Stimulated activated CD4-positive, alpha-beta T cell treated with anti-CD3 and anti-CD28 coated beads, Interleukin-1b, Interleukin-23, amount 100 ng/mL, for 1 hour (primary cell): Measurements from ENCODE around the gene SLC35F3.

ENCODE experiments used
- DNase-seq, 2 donors: peaks; one replicate each; pipeline ENCODE4 v3.0.0-alpha.2; 2020; ENCODE audit warnings: low read depth in 2 of 2

Gene SLC35F3

GRCh38 chr1:234361102-234361603, 456.7 kb downstream of the SLC35F3 start:
- DNase-seq = no peak

- DNase-seq = no peak
These were observed 458.1 kb downstream of the SLC35F3 start for GRCh38 chr1:234362558-234362957.

- no peak for DNase-seq
These were observed 464.0 kb downstream of the SLC35F3 start for GRCh38 chr1:234368320-234369032.

GRCh38 chr1:234369033-234369430, 464.6 kb downstream of the SLC35F3 start:
- no peak for DNase-seq

GRCh38 chr1:234369784-234370183, 465.3 kb downstream of the SLC35F3 start:
- DNase-seq = no peak

GRCh38 chr1:234371414-234371813, 466.9 kb downstream of the SLC35F3 start:
- DNase-seq = no peak

- DNase-seq = no peak
These were observed 467.7 kb downstream of the SLC35F3 start for GRCh38 chr1:234372011-234372757.

- DNase-seq = peak; percentile 72 to 86
These were observed 468.8 kb downstream of the SLC35F3 start, which contains the start of gene COA6 for GRCh38 chr1:234373064-234373958. COA6 (plus strand) TSS chr1:234373456; CDS start chr1:234373467, 11 bp downstream.

- DNase-seq = no peak
These were observed 469.4 kb downstream of the SLC35F3 start for GRCh38 chr1:234373959-234374254.
